ENCODE data around the gene SPHK2. TPM values are rescaled to one million over a fixed set of nuclear protein-coding genes. Genes with fewer than 3 reads are reported as not detected.

SPHK2 gene
- total and polyA plus RNA-seq, 5 donors, result 7.3 to 12.7 (median 11.2) TPM

DNA sequence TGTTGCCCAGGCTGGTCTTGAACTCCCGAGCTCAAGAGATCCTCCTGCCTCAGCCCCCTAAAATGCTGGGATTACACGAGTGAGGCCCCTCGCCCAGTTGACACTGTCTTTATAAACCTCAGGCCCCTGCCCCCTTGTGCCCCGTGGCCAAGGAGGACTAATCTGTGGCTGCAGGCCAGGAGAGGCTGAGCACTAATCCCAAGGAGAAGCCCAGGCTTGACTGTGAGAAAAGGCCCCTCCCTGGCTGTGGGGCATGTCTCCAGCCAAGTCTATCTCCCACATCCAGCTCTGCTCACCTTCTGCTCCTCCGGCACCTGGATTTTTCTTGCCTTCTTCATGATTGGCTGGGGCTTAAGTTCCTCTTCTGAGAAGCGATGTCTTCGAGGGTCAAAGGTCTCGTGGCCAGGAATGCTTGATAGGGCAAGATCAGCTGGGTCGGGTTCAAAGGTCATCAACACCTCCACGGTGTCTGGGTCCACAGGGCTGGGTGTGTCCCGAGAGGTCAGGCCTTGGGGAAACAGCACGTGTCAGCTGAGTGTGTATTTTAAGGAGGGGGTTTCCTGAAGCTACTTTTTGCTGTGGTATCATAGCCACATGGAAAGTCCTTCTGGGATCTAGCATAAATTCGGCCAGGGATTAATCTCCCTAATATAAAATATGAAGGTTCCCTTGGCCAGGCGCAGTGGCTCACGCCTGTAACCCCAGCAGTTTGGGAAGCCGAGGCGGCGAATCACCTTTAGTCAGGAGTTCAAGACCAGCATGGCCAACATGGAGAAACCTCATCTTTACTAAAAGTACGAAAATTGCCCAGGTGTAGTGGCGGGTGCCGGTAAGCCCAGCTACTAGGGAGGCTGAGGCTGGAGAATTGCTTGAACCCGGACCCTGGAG lies 14.1 kb downstream of the SPHK2 start:
- Histone ChIP-seq H3K27ac (ENCODE audit: low read length) (peak overlapping the region; percentile 73), H3K27me3 (ENCODE audit: control insufficient read depth, insufficient read depth) (no peaks in the 10 kb centered on the region), H3K4me1 (ENCODE audit: control insufficient read depth, insufficient read depth, low read length) (peaks cover 7% of the 10 kb centered on the region), H3K9me3 (ENCODE audit: control insufficient read depth, low read length) (no peaks in the 10 kb centered on the region), H3K4me3 (ENCODE audit: low read length) (no peak overlapping the region)
- WGBS, result 72% methylated on average over 22 of the region's 22 CpGs
- DNase-seq (peak; percentile 38 to 71 (median 68)), ATAC-seq (no peak)
- intact Hi-C loops (cut with DNase I), result no loop called here

- peak overlapping the region; percentile 73 for H3K27ac ChIP-seq (ENCODE audit: low read length)
- H3K9me3 ChIP-seq (ENCODE audit: control insufficient read depth, low read length), result no peaks in the 10 kb centered on the region
- DNase-seq (no peak), ATAC-seq (no peak)
- 44% methylated on average over 7 of the region's 7 CpGs for WGBS
- peaks cover 7% of the 10 kb centered on the region for H3K4me1 ChIP-seq (ENCODE audit: control insufficient read depth, insufficient read depth, low read length)
- H3K27me3 ChIP-seq (ENCODE audit: control insufficient read depth, insufficient read depth), result no peaks in the 10 kb centered on the region
- intact Hi-C loops (cut with DNase I), result no loop called here
- H3K4me3 ChIP-seq (ENCODE audit: low read length), result peak overlapping the region; percentile 6
These were observed 14.7 kb downstream of the SPHK2 start for GRCh38 chr19:48634036-48634342.

- peaks cover 7% of the 10 kb centered on the region for H3K4me1 ChIP-seq (ENCODE audit: control insufficient read depth, insufficient read depth, low read length)
- WGBS, result 7% methylated on average over 37 of the region's 37 CpGs
- DNase-seq (peak; percentile 97 to 99 (median 99)), ATAC-seq (peak; percentile 57 to 63)
- peak overlapping the region; percentile 95 for H3K27ac ChIP-seq (ENCODE audit: low read length)
- no peaks in the 10 kb centered on the region for H3K27me3 ChIP-seq (ENCODE audit: control insufficient read depth, insufficient read depth)
- H3K9me3 ChIP-seq (ENCODE audit: control insufficient read depth, low read length), result no peaks in the 10 kb centered on the region
- intact Hi-C loops (cut with DNase I), result no loop called here
- H3K4me3 ChIP-seq (ENCODE audit: low read length), result peak overlapping the region; percentile 57
These were observed 15.3 kb downstream of the SPHK2 start for GRCh38 chr19:48634424-48635262.

DNA sequence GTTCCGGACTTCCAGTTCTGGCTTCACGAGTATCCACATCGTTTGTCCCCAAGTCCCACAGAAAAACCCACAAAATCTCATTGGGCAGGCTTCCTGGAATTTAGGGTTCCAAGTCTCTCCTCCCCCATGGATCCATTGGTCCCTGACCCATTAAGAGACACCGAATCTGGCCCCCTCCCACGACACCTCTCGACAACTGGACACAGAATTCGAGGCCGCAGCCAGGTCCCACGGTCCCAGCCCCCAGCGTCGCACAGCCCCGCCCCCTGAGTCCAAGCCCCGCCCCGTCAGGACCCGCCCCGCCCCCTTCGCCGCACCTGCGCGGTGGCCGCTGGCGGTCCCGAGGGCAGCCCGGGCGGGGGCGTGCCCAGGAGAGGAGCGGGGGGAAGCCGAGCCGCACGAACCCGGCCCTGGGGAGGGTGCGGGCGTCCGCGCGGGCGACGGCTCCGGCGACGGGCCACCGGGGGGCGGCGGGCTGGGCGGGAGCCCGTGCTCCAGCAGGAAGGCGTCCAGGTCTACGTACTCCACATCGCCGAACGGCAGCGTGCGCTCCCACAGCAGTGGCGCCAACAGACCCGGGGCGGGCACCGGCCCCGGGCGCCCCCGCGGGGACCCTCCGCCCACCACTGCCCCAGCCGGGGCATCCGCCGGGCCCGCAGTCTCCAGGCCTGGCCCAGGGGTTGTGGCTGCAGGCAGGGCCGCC lies 16.1 kb downstream of the SPHK2 start:
- Histone ChIP-seq H3K27me3 (ENCODE audit: control insufficient read depth, insufficient read depth) (no peaks in the 10 kb centered on the region), H3K27ac (ENCODE audit: low read length) (peak overlapping the region; percentile 95), H3K9me3 (ENCODE audit: control insufficient read depth, low read length) (no peaks in the 10 kb centered on the region), H3K4me1 (ENCODE audit: control insufficient read depth, insufficient read depth, low read length) (peaks cover 7% of the 10 kb centered on the region), H3K4me3 (ENCODE audit: low read length) (peak overlapping the region; percentile 57)
- 2% methylated on average over 67 of the region's 67 CpGs for WGBS
- ATAC-seq (peak; percentile 36 to 42), DNase-seq (peak; percentile 65 to 91 (median 90))
- intact Hi-C loops (cut with DNase I), result no loop called here

DNA sequence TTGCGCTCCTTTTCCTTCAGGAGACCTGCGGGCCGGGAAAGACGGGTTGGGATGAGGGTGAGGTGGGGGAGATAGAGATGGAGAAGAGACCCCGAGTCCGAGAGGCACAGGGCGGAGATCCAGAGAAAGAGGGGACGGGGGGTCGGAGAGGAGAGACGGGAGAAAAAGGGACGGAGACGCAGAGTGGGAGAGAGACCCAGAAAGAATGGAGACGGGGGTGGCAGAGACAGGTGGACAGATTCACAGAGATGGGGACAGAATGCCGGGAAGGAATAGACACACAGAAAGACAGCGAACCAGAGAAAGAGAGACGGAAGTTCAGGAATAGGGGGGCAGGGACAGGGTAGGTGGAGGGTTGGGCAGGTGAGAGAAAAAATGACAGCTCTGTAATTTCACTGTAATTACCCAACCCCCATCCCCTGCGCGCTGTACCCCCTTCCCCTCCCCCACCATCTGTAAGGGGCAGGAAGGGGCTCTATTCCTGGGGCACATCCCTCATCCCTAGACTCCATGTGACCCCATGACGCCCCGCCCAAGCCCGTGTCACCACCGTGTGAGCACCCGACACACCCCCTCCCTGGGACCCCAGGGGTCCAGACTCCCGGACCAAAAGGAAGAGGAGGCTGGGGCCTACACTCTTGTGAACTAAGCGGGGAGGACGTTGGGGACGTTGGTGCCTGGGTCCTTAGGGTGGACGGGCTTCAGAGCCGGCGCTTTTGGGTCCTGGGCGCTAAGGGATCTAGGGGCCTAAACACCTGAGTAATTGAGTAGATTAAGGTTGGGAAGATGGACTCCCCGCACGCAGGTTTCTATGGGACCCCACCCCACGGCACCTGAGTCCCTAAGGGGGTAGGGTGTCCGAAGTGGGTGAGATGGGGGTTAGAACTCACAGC lies 16.9 kb downstream of the SPHK2 start:
- intact Hi-C loops (cut with DNase I), result no loop called here
- peak in 2 of 3 donors; percentile 82 to 87 for DNase-seq

DNA sequence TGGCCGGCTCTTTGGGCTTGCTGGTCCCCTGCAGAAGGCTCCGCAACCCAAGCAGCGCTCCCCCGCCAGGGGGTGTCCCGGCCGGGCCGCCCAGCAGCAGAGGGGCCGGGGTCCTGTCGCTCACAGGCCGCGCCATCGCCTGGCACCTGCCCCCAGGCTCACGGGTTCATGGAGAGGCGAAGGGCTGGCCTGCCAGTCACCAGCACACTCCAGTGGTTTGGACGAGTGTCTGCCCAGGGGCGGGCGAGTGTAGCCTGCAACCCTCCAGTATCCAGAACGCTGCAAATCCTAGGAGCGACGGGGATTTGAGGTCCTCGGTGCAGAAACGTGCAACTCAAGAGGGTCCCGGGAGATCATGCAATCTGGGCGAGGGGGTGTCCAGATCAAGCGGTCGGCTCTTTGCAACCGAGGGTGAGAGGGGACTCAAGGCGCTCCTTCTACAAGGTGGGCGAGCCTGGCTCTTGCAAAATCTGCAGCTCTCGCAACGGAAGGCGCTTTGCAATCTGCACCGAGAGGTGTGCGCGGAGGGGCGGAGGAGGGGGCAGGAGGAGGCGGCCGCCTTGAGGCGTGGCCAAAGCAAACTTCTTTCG lies 17.6 kb downstream of the SPHK2 start, which contains the start of gene DBP:
DBP (minus strand) TSS at position 521 of the 590 bp plus-strand sequence; CDS start at position 136, 385 bp downstream.
- under 1% methylated on average over 40 of the region's 40 CpGs for WGBS
- ATAC-seq (peak; percentile 0 to 2), DNase-seq (peak; percentile 58 to 87 (median 85))
- Histone ChIP-seq H3K27ac (ENCODE audit: low read length) (peak within 1 kb of the TSS; percentile 94), H3K4me3 (ENCODE audit: low read length) (peak within 1 kb of the TSS; percentile 57), H3K9me3 (ENCODE audit: control insufficient read depth, low read length) (no peaks in the 10 kb centered on the region), H3K27me3 (ENCODE audit: control insufficient read depth, insufficient read depth) (no peaks in the 10 kb centered on the region), H3K4me1 (ENCODE audit: control insufficient read depth, insufficient read depth, low read length) (peaks cover 6% of the 10 kb centered on the region)
- intact Hi-C loops (cut with DNase I), result no loop called here

More for the DNA sequence above, 16.9 kb downstream of the SPHK2 start:
- Histone ChIP-seq H3K4me3 (ENCODE audit: low read length) (peak overlapping the region; percentile 57), H3K27ac (ENCODE audit: low read length) (peak overlapping the region; percentile 81), H3K9me3 (ENCODE audit: control insufficient read depth, low read length) (no peaks in the 10 kb centered on the region), H3K27me3 (ENCODE audit: control insufficient read depth, insufficient read depth) (no peaks in the 10 kb centered on the region), H3K4me1 (ENCODE audit: control insufficient read depth, insufficient read depth, low read length) (peaks cover 7% of the 10 kb centered on the region)
- WGBS, result 1% methylated on average over 35 of the region's 35 CpGs
- ATAC-seq, result no peak

DNA sequence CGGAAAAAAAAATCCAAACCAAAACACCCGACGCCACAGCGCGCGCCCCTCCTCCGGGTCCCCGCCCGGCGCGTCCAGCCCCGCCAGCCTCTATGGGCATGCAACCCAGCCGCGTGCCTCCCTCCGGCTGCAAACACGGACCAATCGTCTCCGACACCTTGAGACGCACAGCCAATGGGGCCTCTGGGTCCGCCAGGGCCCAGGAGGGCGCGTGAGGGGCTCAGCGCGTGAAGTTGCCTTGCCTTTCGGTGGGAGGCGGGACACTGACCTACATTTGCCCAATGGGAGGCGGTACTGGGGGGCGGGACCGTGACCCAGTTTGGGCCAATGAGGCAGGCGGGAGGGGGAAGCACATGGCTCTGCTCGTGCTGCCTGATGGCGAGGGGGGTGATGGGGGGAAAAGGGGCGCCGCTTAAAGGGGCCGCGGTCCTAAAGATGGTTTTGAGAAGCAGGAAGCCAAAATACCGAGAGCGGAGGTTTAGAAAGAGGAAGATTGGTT lies 18.2 kb downstream of the SPHK2 start:
- H3K27ac ChIP-seq (ENCODE audit: low read length), result peak overlapping the region; percentile 94
- peak overlapping the region; percentile 57 for H3K4me3 ChIP-seq (ENCODE audit: low read length)
- no peaks in the 10 kb centered on the region for H3K9me3 ChIP-seq (ENCODE audit: control insufficient read depth, low read length)
- H3K27me3 ChIP-seq (ENCODE audit: control insufficient read depth, insufficient read depth), result no peaks in the 10 kb centered on the region
- intact Hi-C loops (cut with DNase I), result no loop called here
- peak; percentile 99 to 100 (median 100) for DNase-seq
- peak; percentile 85 to 87 for ATAC-seq
- peaks cover 6% of the 10 kb centered on the region for H3K4me1 ChIP-seq (ENCODE audit: control insufficient read depth, insufficient read depth, low read length)
- WGBS, result under 1% methylated on average over 38 of the region's 38 CpGs

- peak; percentile 47 to 59 for ATAC-seq
- Histone ChIP-seq H3K4me3 (ENCODE audit: low read length) (peak overlapping the region; percentile 42), H3K4me1 (ENCODE audit: control insufficient read depth, insufficient read depth, low read length) (peaks cover 6% of the 10 kb centered on the region), H3K9me3 (ENCODE audit: control insufficient read depth, low read length) (no peaks in the 10 kb centered on the region), H3K27me3 (ENCODE audit: control insufficient read depth, insufficient read depth) (no peaks in the 10 kb centered on the region), H3K27ac (ENCODE audit: low read length) (peak overlapping the region; percentile 94)
- 8% methylated on average over 29 of the region's 29 CpGs for WGBS
- intact Hi-C loops (cut with DNase I), result no loop called here
- DNase-seq, result peak; percentile 85 to 91 (median 91)
These were observed 18.9 kb downstream of the SPHK2 start for GRCh38 chr19:48637948-48638830.

- intact Hi-C loops (cut with DNase I), result no loop called here
- Histone ChIP-seq H3K4me3 (ENCODE audit: low read length) (no peak overlapping the region), H3K27ac (ENCODE audit: low read length) (peak overlapping the region; percentile 94), H3K9me3 (ENCODE audit: control insufficient read depth, low read length) (no peaks in the 10 kb centered on the region), H3K27me3 (ENCODE audit: control insufficient read depth, insufficient read depth) (no peaks in the 10 kb centered on the region), H3K4me1 (ENCODE audit: control insufficient read depth, insufficient read depth, low read length) (peaks cover 6% of the 10 kb centered on the region)
- WGBS, result 79% methylated on average over 16 of the region's 16 CpGs
- DNase-seq (peak in 2 of 3 donors; percentile 70 to 76), ATAC-seq (no peak)
These were observed 19.6 kb downstream of the SPHK2 start for GRCh38 chr19:48638831-48639381.
